GM23248 (cell line): ENCODE data around the gene METTL25.

Experiments
- EZH2 ChIP-seq: fragments of 200-600 bp; sonication (generic); IDR thresholded peaks from 2 replicates; pipeline ENCODE4 v1.6.1; 2018; ENCODE audit warnings: antibody characterized with exemption, mild to moderate bottlenecking; ENCODE audit not compliant: insufficient read depth, poor library complexity, severe bottlenecking
- EZH2phosphoT487 ChIP-seq: fragments of 200-600 bp; sonication (generic); IDR thresholded peaks from 2 replicates; pipeline ENCODE4 v1.6.1; 2018; ENCODE audit warnings: antibody characterized with exemption, moderate library complexity, mild to moderate bottlenecking, low read depth; ENCODE audit not compliant: insufficient read depth

DNA sequence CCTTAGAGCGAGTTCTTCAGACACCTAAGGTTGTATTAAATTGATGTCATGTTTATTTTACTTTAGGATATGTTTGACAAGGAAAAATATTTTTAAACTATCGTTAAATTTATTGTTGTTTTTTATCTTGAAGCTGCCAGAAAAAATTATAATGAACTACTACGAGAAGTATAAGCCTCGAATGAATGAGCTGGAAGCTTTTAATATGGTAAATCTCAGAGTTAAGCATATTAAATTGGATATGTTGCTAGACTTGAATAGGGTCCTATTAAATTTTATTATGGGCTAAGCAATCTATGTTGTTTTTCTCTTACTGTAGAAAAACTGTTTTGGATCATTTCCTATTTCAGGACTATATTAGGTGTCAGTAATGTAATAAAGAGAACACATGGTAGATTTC, 118.2 kb downstream of the METTL25 start:
- TF ChIP-seq EZH2, result no peak
- no peak for TF ChIP-seq EZH2phosphoT487
